Pancreas (tissue), 10 donors: ENCODE data around the gene PCSK9. TPM values are rescaled to one million over a fixed set of nuclear protein-coding genes. Genes with fewer than 3 reads are reported as not detected.

Experiments used
- ATAC-seq, 4 donors: fragments of 200-7000 bp; cut with Tn5 transposase; one replicate each; pipeline versions ENCODE4 v1.8.0 to v1.9.1; 2020; ENCODE audit warnings: mild to moderate bottlenecking in 4 of 4, moderate library complexity in 4 of 4
- DNase-seq, 6 donors: peaks; one replicate each; pipeline ENCODE4 v3.0.0-alpha.2; 2020
- FAIRE-seq: peaks from 2 replicates; lab custom pipeline; 2012; peaks lifted over from hg19 to GRCh38; lab: Jason Lieb, UNC
- H3K27ac ChIP-seq, 4 donors: fragments of 200-600 bp; sonication (generic); 1 replicate in 3 of 4; 2 replicates in 1 of 4; pipeline versions ENCODE4 v1.5.0 to v1.8.0; 2020
- H3K27me3 ChIP-seq, 4 donors: fragments of 200-600 bp; one replicate each; pipeline ENCODE4 v1.8.0; 2021
- H3K36me3 ChIP-seq, 3 donors: fragments of 200-600 bp; sonication (generic) in 1 of 3; one replicate each; pipeline versions ENCODE4 v1.5.0 to v1.8.0; 2020 to 2021
- H3K4me1 ChIP-seq, 3 donors: fragments of 200-600 bp; one replicate each; pipeline ENCODE4 v1.8.0; 2021
- H3K4me3 ChIP-seq, 4 donors: fragments of 200-600 bp; sonication (generic) in 2 of 4; one replicate each; pipeline versions ENCODE4 v1.5.0 to v1.8.0; 2020 to 2021
- H3K9me3 ChIP-seq, 4 donors: fragments of 200-600 bp; one replicate each; pipeline ENCODE4 v1.8.0; 2021
- CTCF ChIP-seq, 4 donors: fragments of 200-600 bp; sonication (generic) in 3 of 4; IDR thresholded peaks; one replicate each; pipeline versions ENCODE4 v1.5.0 to v1.8.0; 2021; ENCODE audit warnings: antibody characterized with exemption in 4 of 4
- WGBS, 2 donors: extraction: QIAGEN DNeasy Blood & Tissue Kit; methylation state at CpG; one replicate each; pipeline ENCODE4 v1.1.7; 2013; 5-methylcytosine and 5-hydroxymethylcytosine counted together
- intact Hi-C, 3 donors: fragments of 100-400 bp; cut with DNase I; formaldehyde crosslinking; loops; one replicate each; pipeline versions ENCODE4 v1.11.1 to v1.14.2; 2022
- polyA plus RNA-seq, 2 donors: library from polyadenylated mRNA; stranded (reverse); fragments of 200-250 nt; gene quantifications; one replicate each; pipeline ENCODE4 v1.2.3, GENCODE V29; 2013
- total RNA-seq, 6 donors: library from RNA; stranded (reverse); fragmentation: NEBNext Ultra II Directional in 4 of 6; extraction: Animal tissue kit (Norgen Biotek cat#: 25700) in 4 of 6; gene quantifications; one replicate each; pipeline versions ENCODE4 v1.2.1 to v1.2.4, GENCODE V29; 2021 to 2023
- donor health status: healthy with polysubstance abuse.
- donor health status: DM: no; HTN: no; CAD: no; lungs with moderate emphysema.
- donor health status: DM: no; HTN: no; CAD: no.
- donor health status: control.
- donor health status: control.
- donor health status: Bipolar disorder and iron deficiency.
- donor health status: DM: yes; HTN: yes; CAD: no.
- donor health status: DM: no; HTN: no; CAD: no.
- donor health status: DM: no; HTN: no; CAD: no.
- donor health status: DM: yes; HTN: yes; CAD: no.

The PCSK9 gene
- total and polyA plus RNA-seq, 8 donors: 0.95 to 10.1 (median 2.5) TPM

DNA sequence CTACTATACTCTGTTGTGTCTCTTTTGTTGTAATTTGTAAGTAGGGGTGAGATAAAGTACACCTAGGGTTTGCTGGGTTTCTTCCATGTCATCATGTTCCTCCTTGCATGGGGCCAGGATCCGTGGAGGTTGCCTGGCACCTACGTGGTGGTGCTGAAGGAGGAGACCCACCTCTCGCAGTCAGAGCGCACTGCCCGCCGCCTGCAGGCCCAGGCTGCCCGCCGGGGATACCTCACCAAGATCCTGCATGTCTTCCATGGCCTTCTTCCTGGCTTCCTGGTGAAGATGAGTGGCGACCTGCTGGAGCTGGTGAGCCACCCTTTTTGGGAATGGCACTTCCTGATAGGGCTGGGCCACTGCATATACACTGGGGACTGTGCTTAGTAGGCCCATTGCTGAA lies 4.4 kb downstream of the PCSK9 start:
- H3K4me1 ChIP-seq: no peaks in the 10 kb centered on the region
- 95 to 96% methylated on average over 9 of the region's 9 CpGs for WGBS, 2 donors
- DNase-seq (no peak), ATAC-seq (no peak), FAIRE-seq (no peak)
- H3K4me3 ChIP-seq: no peak overlapping the region
- H3K9me3 ChIP-seq: no peaks in the 10 kb centered on the region
- H3K27me3 ChIP-seq: no peaks in the 10 kb centered on the region
- no peaks in the 10 kb centered on the region for H3K36me3 ChIP-seq
- no peak for TF ChIP-seq CTCF (IDR thresholded peaks at IDR 0.05)
- no peak overlapping the region for H3K27ac ChIP-seq
- intact Hi-C loops: no loop called here

DNA sequence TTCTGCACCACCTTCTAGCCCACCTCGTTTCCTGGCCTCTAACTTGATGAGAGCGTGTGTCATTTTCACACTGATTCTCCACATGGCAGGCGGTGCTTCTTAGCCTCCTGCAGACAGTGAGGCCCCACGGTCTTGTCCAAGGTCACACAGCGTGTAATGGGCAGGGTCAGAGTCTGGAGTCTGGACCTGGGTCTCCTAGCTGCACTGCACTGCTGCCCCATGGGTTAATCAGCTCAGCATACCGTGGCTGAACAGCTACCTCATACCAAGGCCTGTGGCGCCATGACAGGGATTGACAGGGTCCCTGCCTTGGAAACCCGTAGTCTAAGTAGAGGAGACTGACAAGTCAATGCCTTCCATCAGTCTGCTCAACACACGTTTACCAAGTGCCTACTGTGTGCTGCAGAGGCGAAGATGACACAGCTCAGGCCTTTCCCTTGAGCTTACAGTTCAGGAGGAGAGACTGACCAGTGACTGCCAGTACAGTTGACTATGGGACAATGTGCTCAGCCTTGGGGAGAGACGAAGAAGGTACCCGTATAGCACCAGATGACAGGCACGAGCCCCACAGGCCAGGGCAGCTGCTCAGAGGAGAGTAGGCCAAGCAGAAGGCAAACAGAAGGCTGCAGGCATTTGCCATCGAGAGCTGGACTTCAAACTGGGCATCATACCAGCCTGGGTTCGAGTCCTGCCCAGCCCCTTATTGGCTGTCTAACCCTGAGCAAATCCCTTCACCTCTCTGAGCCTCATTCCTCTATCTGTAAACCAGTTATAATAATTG lies 5.5 kb downstream of the PCSK9 start:
- Histone ChIP-seq H3K9me3 (no peaks in the 10 kb centered on the region), H3K27ac (no peak overlapping the region), H3K36me3 (no peaks in the 10 kb centered on the region), H3K4me1 (no peaks in the 10 kb centered on the region), H3K27me3 (no peaks in the 10 kb centered on the region), H3K4me3 (no peak overlapping the region)
- DNase-seq (no peak), FAIRE-seq (no peak), ATAC-seq (no peak)
- WGBS, 2 donors: 81 to 84% methylated on average over 15 of the region's 15 CpGs
- intact Hi-C loops: no loop called here
- TF ChIP-seq CTCF (IDR thresholded peaks at IDR 0.05): no peak

DNA sequence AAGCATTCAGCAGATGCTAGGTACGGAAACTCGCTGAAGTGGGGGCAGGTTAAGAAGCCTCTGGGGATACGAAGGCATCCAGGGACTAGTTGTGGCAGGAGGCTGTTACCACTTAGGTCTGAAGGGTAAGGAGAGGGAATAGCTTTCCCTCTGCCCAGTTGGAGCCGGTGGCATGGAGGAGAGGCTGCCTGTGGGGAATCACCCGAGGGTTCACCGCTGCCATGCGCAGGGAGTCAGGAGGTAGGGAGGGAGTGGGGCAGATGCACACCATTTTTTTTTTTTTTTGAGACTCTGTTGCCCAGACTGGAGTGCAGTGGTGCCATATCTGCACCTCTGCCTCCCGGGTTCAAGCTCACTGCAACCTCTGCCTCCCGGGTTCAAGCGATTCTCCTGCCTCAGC lies 6.1 kb downstream of the PCSK9 start:
- intact Hi-C loops: no loop called here
- H3K4me3 ChIP-seq: no peak overlapping the region
- 96% methylated on average over 10 of the region's 10 CpGs for WGBS, 2 donors
- H3K27ac ChIP-seq: no peak overlapping the region
- FAIRE-seq (no peak), ATAC-seq (no peak), DNase-seq (no peak)
- H3K36me3 ChIP-seq: no peaks in the 10 kb centered on the region
- H3K4me1 ChIP-seq: no peaks in the 10 kb centered on the region
- no peaks in the 10 kb centered on the region for H3K9me3 ChIP-seq
- TF ChIP-seq CTCF (IDR thresholded peaks at IDR 0.05): no peak
- no peaks in the 10 kb centered on the region for H3K27me3 ChIP-seq

GRCh38 chr1:55046871-55047270 lies 7.5 kb downstream of the PCSK9 start:
- no peak for ATAC-seq
- FAIRE-seq: no peak
- H3K9me3 ChIP-seq: no peaks in the 10 kb centered on the region
- no peak for DNase-seq
- no peaks in the 10 kb centered on the region for H3K27me3 ChIP-seq
- no peaks in the 10 kb centered on the region for H3K36me3 ChIP-seq
- 71 to 88% methylated on average over 4 of the region's 4 CpGs for WGBS, 2 donors
- no peak overlapping the region for H3K27ac ChIP-seq
- H3K4me3 ChIP-seq: no peak overlapping the region
- no peaks in the 10 kb centered on the region for H3K4me1 ChIP-seq
- intact Hi-C loops: no loop called here
- no peak for TF ChIP-seq CTCF (IDR thresholded peaks at IDR 0.05)

- Histone ChIP-seq H3K9me3 (no peaks in the 10 kb centered on the region), H3K36me3 (no peaks in the 10 kb centered on the region), H3K4me1 (no peaks in the 10 kb centered on the region), H3K27me3 (no peaks in the 10 kb centered on the region), H3K27ac (no peak overlapping the region), H3K4me3 (no peak overlapping the region)
- DNase-seq: no peak
- no peak for ATAC-seq
- intact Hi-C loops: no loop called here
- WGBS, 2 donors: 85 to 97% methylated on average over 3 of the region's 3 CpGs
- FAIRE-seq: no peak
- no peak for TF ChIP-seq CTCF (IDR thresholded peaks at IDR 0.05)
Observed at GRCh38 chr1:55047611-55048010, 8.3 kb downstream of the PCSK9 start.
